ENCODE measurements around the gene SIX2. TPM values are rescaled to one million over a fixed set of nuclear protein-coding genes. Genes with fewer than 3 reads are reported as not detected.

The SIX2 gene
- total and polyA plus RNA-seq, 2 donors (not counting 1 experiment from before 2014, with no cell fraction given), result 0.03 TPM; not detected in 1

DNA sequence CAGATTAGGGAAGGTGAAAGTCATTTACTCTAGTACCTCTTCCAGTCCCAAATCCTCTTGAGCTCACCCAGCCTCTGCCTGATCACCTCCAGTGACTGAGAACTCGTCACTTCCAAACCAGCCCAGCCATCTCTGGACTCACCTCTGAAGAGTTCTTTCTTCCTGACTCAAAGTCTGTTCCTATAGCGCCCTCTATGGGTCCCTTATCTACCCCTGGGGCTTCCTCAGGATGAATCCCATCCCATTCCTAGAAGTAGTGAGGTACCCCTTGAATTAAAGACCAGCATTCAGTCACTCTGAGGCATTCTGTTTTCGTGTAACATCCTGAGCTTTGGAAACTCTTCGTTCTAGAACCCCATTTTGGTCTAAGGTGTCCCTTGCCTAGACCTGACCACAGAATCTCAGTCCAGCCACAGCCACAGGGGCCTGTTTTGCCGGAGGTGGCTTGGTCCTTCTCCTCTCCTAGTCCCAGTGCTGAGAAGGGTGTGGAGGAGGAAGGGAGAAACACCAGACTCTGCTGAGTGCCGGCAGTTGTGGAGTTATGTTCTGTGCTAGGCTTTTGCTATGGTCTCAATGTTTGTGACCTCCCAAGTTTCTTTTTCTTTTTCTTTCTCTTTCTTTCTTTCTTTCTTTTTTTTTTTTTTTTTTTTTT is 35.1 kb downstream of the SIX2 start:
- TF ChIP-seq EZH2 (IDR thresholded peaks at IDR 0.05; ENCODE audit: low read length, missing control alignments), result no peak
- TF ChIP-seq, protein P1, sequence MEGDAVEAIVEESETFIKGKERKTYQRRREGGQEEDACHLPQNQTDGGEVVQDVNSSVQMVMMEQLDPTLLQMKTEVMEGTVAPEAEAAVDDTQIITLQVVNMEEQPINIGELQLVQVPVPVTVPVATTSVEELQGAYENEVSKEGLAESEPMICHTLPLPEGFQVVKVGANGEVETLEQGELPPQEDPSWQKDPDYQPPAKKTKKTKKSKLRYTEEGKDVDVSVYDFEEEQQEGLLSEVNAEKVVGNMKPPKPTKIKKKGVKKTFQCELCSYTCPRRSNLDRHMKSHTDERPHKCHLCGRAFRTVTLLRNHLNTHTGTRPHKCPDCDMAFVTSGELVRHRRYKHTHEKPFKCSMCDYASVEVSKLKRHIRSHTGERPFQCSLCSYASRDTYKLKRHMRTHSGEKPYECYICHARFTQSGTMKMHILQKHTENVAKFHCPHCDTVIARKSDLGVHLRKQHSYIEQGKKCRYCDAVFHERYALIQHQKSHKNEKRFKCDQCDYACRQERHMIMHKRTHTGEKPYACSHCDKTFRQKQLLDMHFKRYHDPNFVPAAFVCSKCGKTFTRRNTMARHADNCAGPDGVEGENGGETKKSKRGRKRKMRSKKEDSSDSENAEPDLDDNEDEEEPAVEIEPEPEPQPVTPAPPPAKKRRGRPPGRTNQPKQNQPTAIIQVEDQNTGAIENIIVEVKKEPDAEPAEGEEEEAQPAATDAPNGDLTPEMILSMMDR (conservative IDR thresholded peaks at IDR 0.05 in 1 of 2, IDR thresholded peaks at IDR 0.05 in 1 of 2; ENCODE audit: low read depth in 1 of 2, low read length in 2 of 2), result peak; percentile 55 to 72
- DNase-seq (ENCODE audit: low read depth in 2 of 2), result peak; percentile 32 to 72
- Histone ChIP-seq H3K9me3 (ENCODE audit: control insufficient read depth, insufficient read depth, low read depth, low read length) (no peaks in the 10 kb centered on the region), H3K4me2 (ENCODE audit: extremely low read depth, insufficient read depth, low read length) (no peak overlapping the region), H3K36me3 (ENCODE audit: control insufficient read depth, insufficient read depth, low read length) (no peaks in the 10 kb centered on the region), H3K4me1 (ENCODE audit: control insufficient read depth, extremely low read depth, insufficient read depth, low read length) (peaks cover 9% of the 10 kb centered on the region), H4K20me1 (ENCODE audit: control insufficient read depth, extremely low read depth, insufficient read depth, low read length) (no peaks in the 10 kb centered on the region), H3K27ac (ENCODE audit: insufficient read depth, low read length) (no peak overlapping the region), H3K79me2 (ENCODE audit: control insufficient read depth, insufficient read depth, low read length) (no peaks in the 10 kb centered on the region), H3K27me3 (ENCODE audit: control insufficient read depth, insufficient read depth, low read length) (peaks cover 10% of the 10 kb centered on the region), H3K9ac (ENCODE audit: insufficient read depth, low read length) (no peak overlapping the region), H2AFZ (ENCODE audit: low read length) (no peak overlapping the region), H3K4me3 (replicated peaks in 1 of 4; ENCODE audit: control extremely low read depth in 1 of 4, insufficient read depth in 1 of 4, low read depth in 3 of 4, low read length in 4 of 4) (no peak overlapping the region)

DNA sequence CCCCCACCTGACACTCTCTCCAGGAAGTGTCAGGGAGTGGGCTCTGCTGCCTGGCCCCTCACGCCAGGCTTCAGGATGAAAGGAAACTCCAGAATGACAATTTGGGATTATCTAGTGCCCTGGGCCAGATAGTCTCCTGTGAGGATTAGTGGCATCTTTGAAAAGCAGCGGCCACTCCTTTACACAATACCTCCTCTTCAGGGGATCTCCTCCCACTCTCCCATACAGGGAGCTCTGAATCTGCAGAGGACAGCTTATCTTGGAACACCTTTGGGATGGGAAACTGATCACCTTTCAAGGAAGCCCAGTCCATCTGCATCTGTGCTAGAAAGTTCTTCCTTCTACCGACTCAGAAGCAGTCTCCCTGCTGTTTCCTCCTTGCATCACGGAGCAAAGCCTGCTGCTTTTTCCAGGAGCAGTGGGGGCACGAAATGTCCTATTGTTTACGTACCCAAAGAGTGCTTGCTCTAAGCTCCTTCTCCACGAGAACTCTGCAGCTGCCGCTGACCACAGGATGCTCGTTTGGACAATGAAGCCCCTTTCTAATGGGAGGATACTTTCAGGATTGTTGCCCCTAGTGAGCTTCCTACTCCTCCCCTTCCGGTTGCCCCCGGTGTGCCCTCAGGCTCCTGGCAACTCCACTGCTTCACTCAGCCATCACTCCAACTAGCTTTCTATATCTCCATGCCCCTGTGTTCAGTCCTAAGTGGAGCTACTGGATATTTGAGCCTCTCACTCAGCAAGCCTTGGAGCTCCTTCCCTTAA is 36.3 kb downstream of the SIX2 start:
- H3K9me3 ChIP-seq (ENCODE audit: control insufficient read depth, insufficient read depth, low read depth, low read length), result no peaks in the 10 kb centered on the region
- no peaks in the 10 kb centered on the region for H3K79me2 ChIP-seq (ENCODE audit: control insufficient read depth, insufficient read depth, low read length)
- peaks cover 7% of the 10 kb centered on the region for H3K27me3 ChIP-seq (ENCODE audit: control insufficient read depth, insufficient read depth, low read length)
- no peak for DNase-seq (ENCODE audit: low read depth in 2 of 2)
- H3K27ac ChIP-seq (ENCODE audit: insufficient read depth, low read length), result no peak overlapping the region
- peaks cover 9% of the 10 kb centered on the region for H3K4me1 ChIP-seq (ENCODE audit: control insufficient read depth, extremely low read depth, insufficient read depth, low read length)
- no peak overlapping the region for H3K4me3 ChIP-seq (replicated peaks in 1 of 4; ENCODE audit: control extremely low read depth in 1 of 4, insufficient read depth in 1 of 4, low read depth in 3 of 4, low read length in 4 of 4)
- peak overlapping the region; percentile 33 for H3K4me2 ChIP-seq (ENCODE audit: extremely low read depth, insufficient read depth, low read length)
- TF ChIP-seq, protein P1 (conservative IDR thresholded peaks at IDR 0.05 in 1 of 2, IDR thresholded peaks at IDR 0.05 in 1 of 2; ENCODE audit: low read depth in 1 of 2, low read length in 2 of 2), result no peak
- H3K36me3 ChIP-seq (ENCODE audit: control insufficient read depth, insufficient read depth, low read length), result no peaks in the 10 kb centered on the region
- H2AFZ ChIP-seq (ENCODE audit: low read length), result peak overlapping the region; percentile 53
- no peak overlapping the region for H3K9ac ChIP-seq (ENCODE audit: insufficient read depth, low read length)
- no peaks in the 10 kb centered on the region for H4K20me1 ChIP-seq (ENCODE audit: control insufficient read depth, extremely low read depth, insufficient read depth, low read length)

DNA sequence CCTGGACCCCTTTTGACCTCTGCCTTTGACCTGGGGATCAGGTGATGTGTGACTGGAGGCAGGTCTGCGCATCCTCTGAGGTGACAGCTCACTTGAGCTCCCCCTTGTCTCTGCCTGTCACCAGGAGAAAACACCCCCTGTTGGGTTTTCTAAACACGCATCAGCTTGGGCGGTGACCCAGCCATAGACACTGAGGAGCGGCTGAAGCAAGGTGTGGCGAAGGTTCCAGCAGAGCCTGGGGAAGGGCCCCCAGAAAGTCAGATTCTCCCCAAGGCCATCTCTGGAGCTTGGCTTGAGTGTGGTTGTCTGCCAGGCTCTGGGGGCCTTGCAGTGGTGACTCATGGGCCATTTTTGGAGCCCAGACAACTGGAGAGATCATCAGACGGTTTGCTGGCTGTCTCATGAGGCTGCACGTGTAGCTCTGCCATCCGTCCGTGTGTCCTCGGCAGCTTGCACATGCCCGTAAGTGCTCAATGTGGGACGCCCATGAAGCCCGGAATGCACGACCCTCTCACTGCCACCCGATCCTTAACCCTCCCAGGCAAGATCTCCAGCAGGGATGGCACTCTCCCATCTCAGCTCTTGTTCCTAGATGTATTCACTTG is 38.3 kb downstream of the SIX2 start:
- H3K9ac ChIP-seq (ENCODE audit: insufficient read depth, low read length), result no peak overlapping the region
- peaks cover 9% of the 10 kb centered on the region for H3K4me1 ChIP-seq (ENCODE audit: control insufficient read depth, extremely low read depth, insufficient read depth, low read length)
- H3K27ac ChIP-seq (ENCODE audit: insufficient read depth, low read length), result no peak overlapping the region
- no peak overlapping the region for H2AFZ ChIP-seq (ENCODE audit: low read length)
- DNase-seq (ENCODE audit: low read depth in 2 of 2), result peak; percentile 40 to 59
- H4K20me1 ChIP-seq (ENCODE audit: control insufficient read depth, extremely low read depth, insufficient read depth, low read length), result no peaks in the 10 kb centered on the region
- no peaks in the 10 kb centered on the region for H3K27me3 ChIP-seq (ENCODE audit: control insufficient read depth, insufficient read depth, low read length)
- no peak overlapping the region for H3K4me2 ChIP-seq (ENCODE audit: extremely low read depth, insufficient read depth, low read length)
- no peak for TF ChIP-seq EZH2 (IDR thresholded peaks at IDR 0.05; ENCODE audit: low read length, missing control alignments)
- TF ChIP-seq, protein P1 (conservative IDR thresholded peaks at IDR 0.05 in 1 of 2, IDR thresholded peaks at IDR 0.05 in 1 of 2; ENCODE audit: low read depth in 1 of 2, low read length in 2 of 2), result no peak
- no peaks in the 10 kb centered on the region for H3K79me2 ChIP-seq (ENCODE audit: control insufficient read depth, insufficient read depth, low read length)
- H3K4me3 ChIP-seq (replicated peaks in 1 of 4; ENCODE audit: control extremely low read depth in 1 of 4, insufficient read depth in 1 of 4, low read depth in 3 of 4, low read length in 4 of 4), result no peak overlapping the region
- H3K36me3 ChIP-seq (ENCODE audit: control insufficient read depth, insufficient read depth, low read length), result no peaks in the 10 kb centered on the region
- H3K9me3 ChIP-seq (ENCODE audit: control insufficient read depth, insufficient read depth, low read depth, low read length), result no peaks in the 10 kb centered on the region
